Endothelial cell of umbilical vein (primary cell): ENCODE data around the gene SP100.

ENCODE experiments used
- GATA2 ChIP-seq: IDR thresholded peaks from 2 replicates; pipeline ENCODE4 v1.7.0; 2011; ENCODE audit warnings: low read depth, mild to moderate bottlenecking, moderate library complexity, mixed read lengths, low read length; ENCODE audit not compliant: insufficient read length, insufficient read depth
- MYC ChIP-seq: IDR thresholded peaks from one replicate; pipeline ENCODE4 v1.6.1; 2011; ENCODE audit warnings: mild to moderate bottlenecking, low read depth, low read length
- POLR2A ChIP-seq: IDR thresholded peaks from 2 replicates; pipeline ENCODE4 v1.6.1; 2012; ENCODE audit warnings: low read depth, mild to moderate bottlenecking, control low read depth, low read length
- POLR2AphosphoS5 ChIP-seq: IDR thresholded peaks from 2 replicates; pipeline ENCODE4 v1.6.1; 2012; ENCODE audit warnings: low read depth, mild to moderate bottlenecking, control low read depth, low read length, moderate library complexity; ENCODE audit not compliant: insufficient read depth
- TF ChIP-seq, protein P1 (sequence below), 2 donors: IDR thresholded peaks; 1 replicate in 1 of 2; 2 replicates in 1 of 2; pipeline ENCODE4 v1.5.1; 2011; ENCODE audit warnings: low read length in 2 of 2, mild to moderate bottlenecking in 2 of 2, moderate library complexity in 2 of 2, control low read depth in 1 of 2, inconsistent platforms in 1 of 2, low read depth in 1 of 2; ENCODE audit not compliant: insufficient read depth in 1 of 2; ENCODE audit errors: extremely low read depth in 1 of 2

DNA sequence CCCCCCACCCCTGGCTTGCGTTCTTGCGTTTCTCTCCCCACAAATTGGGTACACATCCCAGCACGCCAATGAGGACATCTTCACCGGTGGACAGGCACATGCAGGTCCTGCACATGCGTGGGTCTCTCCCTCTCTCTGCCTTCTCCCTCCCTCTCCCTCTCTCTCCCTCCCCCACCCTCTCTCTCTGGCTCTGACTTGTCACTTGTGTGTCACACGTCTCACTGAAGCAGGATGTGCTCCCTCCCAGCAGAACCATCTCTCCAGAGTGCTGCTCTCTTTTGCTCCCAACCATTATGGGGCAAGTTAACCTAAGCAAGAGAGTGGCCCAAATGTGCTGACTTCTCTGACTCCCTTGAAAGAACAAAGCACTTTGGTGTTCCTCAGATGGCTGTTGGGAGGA lies 175.8 kb downstream of the SP100 start:
- TF ChIP-seq, protein P1, sequence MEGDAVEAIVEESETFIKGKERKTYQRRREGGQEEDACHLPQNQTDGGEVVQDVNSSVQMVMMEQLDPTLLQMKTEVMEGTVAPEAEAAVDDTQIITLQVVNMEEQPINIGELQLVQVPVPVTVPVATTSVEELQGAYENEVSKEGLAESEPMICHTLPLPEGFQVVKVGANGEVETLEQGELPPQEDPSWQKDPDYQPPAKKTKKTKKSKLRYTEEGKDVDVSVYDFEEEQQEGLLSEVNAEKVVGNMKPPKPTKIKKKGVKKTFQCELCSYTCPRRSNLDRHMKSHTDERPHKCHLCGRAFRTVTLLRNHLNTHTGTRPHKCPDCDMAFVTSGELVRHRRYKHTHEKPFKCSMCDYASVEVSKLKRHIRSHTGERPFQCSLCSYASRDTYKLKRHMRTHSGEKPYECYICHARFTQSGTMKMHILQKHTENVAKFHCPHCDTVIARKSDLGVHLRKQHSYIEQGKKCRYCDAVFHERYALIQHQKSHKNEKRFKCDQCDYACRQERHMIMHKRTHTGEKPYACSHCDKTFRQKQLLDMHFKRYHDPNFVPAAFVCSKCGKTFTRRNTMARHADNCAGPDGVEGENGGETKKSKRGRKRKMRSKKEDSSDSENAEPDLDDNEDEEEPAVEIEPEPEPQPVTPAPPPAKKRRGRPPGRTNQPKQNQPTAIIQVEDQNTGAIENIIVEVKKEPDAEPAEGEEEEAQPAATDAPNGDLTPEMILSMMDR (IDR thresholded peaks at IDR 0.05; ENCODE audit: extremely low read depth in 1 of 2, insufficient read depth in 1 of 2, low read depth in 1 of 2, low read length in 2 of 2), result no peak
- no peak for TF ChIP-seq GATA2
- TF ChIP-seq POLR2AphosphoS5, result no peak
- no peak for TF ChIP-seq POLR2A
- no peak for TF ChIP-seq MYC
